A673 (cell line): ENCODE measurements around the gene EXOC4. TPM values are rescaled to one million over a fixed set of nuclear protein-coding genes. Genes with fewer than 3 reads are reported as not detected.

Experiments
- BruUV-seq: library from RNA; stranded (reverse); fragments of 400-500 nt; replicated peaks from 2 replicates; lab custom pipeline; 2021; lab: Mats Ljungman, UMichigan
- CTCF ChIA-PET: fragments of 300-600 bp; sonication (Branson Sonifier 250); formaldehyde crosslinking; loops from one replicate; lab custom pipeline; 2022; ENCODE audit warnings: antibody characterized with exemption; lab: Charles Lee
- POLR2A ChIA-PET: fragments of 300-600 bp; sonication (Branson Sonifier 250); formaldehyde crosslinking; loops from one replicate; lab custom pipeline; 2022; ENCODE audit warnings: antibody characterized with exemption; ENCODE audit not compliant: low non-redundant PET; lab: Charles Lee
- DNase-seq: peaks from one replicate; pipeline ENCODE4 v3.0.0-alpha.2; 2015; ENCODE audit warnings: low spot score
- H3K27ac ChIP-seq: fragments of 200-600 bp; sonication (generic); 2 replicates; pipeline ENCODE4 v1.5.1; 2016; ENCODE audit warnings: mixed run types, low read depth, mild to moderate bottlenecking, mixed read lengths, antibody characterized with exemption, low read length; ENCODE audit not compliant: poor library complexity, severe bottlenecking
- H3K27me3 ChIP-seq: fragments of 200-600 bp; sonication (generic); replicated peaks from 2 replicates; pipeline ENCODE4 v1.6.1; 2017; ENCODE audit warnings: mixed run types, low read depth, mild to moderate bottlenecking, mixed read lengths, antibody characterized with exemption, low read length; ENCODE audit not compliant: insufficient read depth, poor library complexity
- H3K36me3 ChIP-seq: fragments of 200-600 bp; sonication (generic); 2 replicates; pipeline ENCODE4 v1.6.1; 2016; ENCODE audit warnings: mixed run types, mild to moderate bottlenecking, mixed read lengths, antibody characterized with exemption, low read length; ENCODE audit not compliant: insufficient read depth, poor library complexity, severe bottlenecking
- H3K4me1 ChIP-seq: fragments of 200-600 bp; sonication (generic); 2 replicates; pipeline ENCODE4 v1.6.1; 2017; ENCODE audit warnings: mixed run types, mild to moderate bottlenecking, mixed read lengths, antibody characterized with exemption, low read length; ENCODE audit not compliant: insufficient read depth, poor library complexity, severe bottlenecking
- H3K4me3 ChIP-seq: fragments of 200-600 bp; sonication (generic); 2 replicates; pipeline ENCODE4 v1.5.1; 2016; ENCODE audit warnings: low read depth, mixed run types, mild to moderate bottlenecking, mixed read lengths, low read length; ENCODE audit not compliant: poor library complexity, severe bottlenecking
- H3K9me3 ChIP-seq: fragments of 200-600 bp; sonication (generic); 2 replicates; pipeline ENCODE4 v1.6.1; 2016; ENCODE audit warnings: mixed run types, low read depth, mild to moderate bottlenecking, mixed read lengths, antibody characterized with exemption, low read length; ENCODE audit not compliant: poor library complexity, severe bottlenecking
- EZH2 ChIP-seq: fragments of 200-600 bp; sonication (generic); IDR thresholded peaks from 2 replicates; pipeline ENCODE4 v1.6.1; 2017; ENCODE audit warnings: borderline replicate concordance, low read depth, mild to moderate bottlenecking, mixed read lengths, antibody characterized with exemption, low read length; ENCODE audit not compliant: poor library complexity, severe bottlenecking
- intact Hi-C: fragments of 100-400 bp; cut with micrococcal nuclease; formaldehyde crosslinking; loops from one replicate; pipeline ENCODE4 v1.10.0; 2022; ENCODE audit not compliant: unreplicated experiment
- total RNA-seq: library from RNA; stranded (reverse); gene quantifications from 2 replicates; pipeline ENCODE4 v1.2.3, GENCODE V29; 2021
- TF ChIP-seq, protein P1 (sequence below): fragments of 300-800, 200-600 bp; sonication (generic); conservative IDR thresholded peaks from 2 replicates; pipeline ENCODE4 v1.5.1; 2017; ENCODE audit warnings: low read depth, mild to moderate bottlenecking, antibody characterized with exemption, low read length, moderate library complexity, mixed read lengths

Gene EXOC4
- total RNA-seq, 1 experiment from 2014 or later, result 66.1 TPM

DNA sequence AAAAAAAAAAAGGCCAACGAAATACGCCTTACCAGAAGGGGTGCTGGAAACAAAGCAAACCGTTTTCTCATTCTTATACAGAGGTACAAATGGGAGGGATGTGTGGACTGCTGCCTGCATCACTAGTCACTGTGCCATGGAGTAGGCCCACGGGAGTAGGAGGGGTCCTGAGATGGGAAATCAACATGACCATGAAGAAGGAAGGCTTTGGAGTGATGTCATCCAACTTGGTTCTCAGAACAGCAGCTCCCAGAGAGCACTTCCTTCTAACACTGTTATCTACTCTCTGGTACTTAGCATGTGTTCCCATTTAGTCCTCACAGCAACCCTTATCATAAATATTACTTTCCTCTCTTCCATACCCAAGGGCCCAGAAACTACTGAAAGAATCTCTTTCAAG is 814.3 kb downstream of the EXOC4 start:
- H3K4me1 ChIP-seq, result no peaks in the 10 kb centered on the region
- H3K36me3 ChIP-seq, result no peaks in the 10 kb centered on the region
- POLR2A ChIA-PET, result no interaction called here
- H3K4me3 ChIP-seq, result no peak overlapping the region
- no peaks in the 10 kb centered on the region for H3K27me3 ChIP-seq
- TF ChIP-seq, protein P1, sequence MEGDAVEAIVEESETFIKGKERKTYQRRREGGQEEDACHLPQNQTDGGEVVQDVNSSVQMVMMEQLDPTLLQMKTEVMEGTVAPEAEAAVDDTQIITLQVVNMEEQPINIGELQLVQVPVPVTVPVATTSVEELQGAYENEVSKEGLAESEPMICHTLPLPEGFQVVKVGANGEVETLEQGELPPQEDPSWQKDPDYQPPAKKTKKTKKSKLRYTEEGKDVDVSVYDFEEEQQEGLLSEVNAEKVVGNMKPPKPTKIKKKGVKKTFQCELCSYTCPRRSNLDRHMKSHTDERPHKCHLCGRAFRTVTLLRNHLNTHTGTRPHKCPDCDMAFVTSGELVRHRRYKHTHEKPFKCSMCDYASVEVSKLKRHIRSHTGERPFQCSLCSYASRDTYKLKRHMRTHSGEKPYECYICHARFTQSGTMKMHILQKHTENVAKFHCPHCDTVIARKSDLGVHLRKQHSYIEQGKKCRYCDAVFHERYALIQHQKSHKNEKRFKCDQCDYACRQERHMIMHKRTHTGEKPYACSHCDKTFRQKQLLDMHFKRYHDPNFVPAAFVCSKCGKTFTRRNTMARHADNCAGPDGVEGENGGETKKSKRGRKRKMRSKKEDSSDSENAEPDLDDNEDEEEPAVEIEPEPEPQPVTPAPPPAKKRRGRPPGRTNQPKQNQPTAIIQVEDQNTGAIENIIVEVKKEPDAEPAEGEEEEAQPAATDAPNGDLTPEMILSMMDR, result no peak
- TF ChIP-seq EZH2, result no peak
- BruUV-seq, result no TSS peak
- no peak for DNase-seq
- no peaks in the 10 kb centered on the region for H3K9me3 ChIP-seq
- no peak overlapping the region for H3K27ac ChIP-seq
- intact Hi-C loops, result no loop called here
- CTCF ChIA-PET, result no interaction called here

DNA sequence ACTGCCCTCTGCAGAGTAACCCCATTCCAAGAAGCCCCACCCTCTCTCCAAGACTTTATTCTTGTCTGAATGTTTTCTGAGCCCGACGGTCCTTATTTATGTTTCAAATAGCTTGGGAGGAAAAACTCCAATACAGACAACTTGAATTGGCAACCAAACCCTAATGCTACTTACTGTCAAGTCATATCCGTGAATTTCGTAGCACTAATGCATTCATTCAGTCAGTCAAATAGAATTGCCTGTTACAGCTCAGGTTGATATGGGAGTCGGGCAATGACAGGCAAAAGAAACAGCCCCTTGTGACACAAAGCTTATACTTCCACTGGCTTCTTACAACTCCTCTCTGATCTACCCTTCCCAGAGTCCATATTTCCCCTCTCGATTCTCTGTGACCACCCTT is 815.8 kb downstream of the EXOC4 start:
- no peaks in the 10 kb centered on the region for H3K4me1 ChIP-seq
- no peak for DNase-seq
- no peaks in the 10 kb centered on the region for H3K36me3 ChIP-seq
- TF ChIP-seq EZH2, result no peak
- TF ChIP-seq, protein P1, result no peak
- H3K4me3 ChIP-seq, result no peak overlapping the region
- no peaks in the 10 kb centered on the region for H3K27me3 ChIP-seq
- no peak overlapping the region for H3K27ac ChIP-seq
- H3K9me3 ChIP-seq, result no peaks in the 10 kb centered on the region
- no TSS peak for BruUV-seq
- ChIA-PET CTCF (no interaction called here), POLR2A (no interaction called here)
- intact Hi-C loops, result no loop called here

DNA sequence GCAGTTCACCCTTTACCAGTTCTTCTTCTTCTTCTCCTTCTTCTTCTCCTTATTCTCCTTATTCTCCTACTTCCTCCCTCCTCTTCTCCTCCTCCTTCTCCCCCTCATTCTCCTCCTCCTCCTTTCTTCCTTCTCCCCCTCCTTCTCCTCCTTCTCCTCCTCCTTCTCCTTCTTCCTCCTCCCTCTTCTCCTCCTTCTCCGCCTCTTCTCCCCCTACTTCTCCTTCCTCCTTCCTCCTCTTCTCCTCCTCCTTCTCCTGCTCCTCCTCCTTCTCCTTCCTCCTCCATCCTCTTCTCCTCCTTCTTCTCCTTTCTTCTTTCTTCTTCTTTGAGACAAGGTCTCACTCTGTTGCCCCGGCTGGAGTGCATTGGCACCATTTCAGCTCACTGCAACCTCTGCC is 816.3 kb downstream of the EXOC4 start:
- ChIA-PET POLR2A (no interaction called here), CTCF (no interaction called here)

More for the DNA sequence above, 816.3 kb downstream of the EXOC4 start:
- DNase-seq, result no peak
- H3K9me3 ChIP-seq, result no peaks in the 10 kb centered on the region
- intact Hi-C loops, result no loop called here
- H3K27ac ChIP-seq, result no peak overlapping the region
- BruUV-seq, result no TSS peak
- H3K27me3 ChIP-seq, result no peaks in the 10 kb centered on the region
- TF ChIP-seq, protein P1, result no peak
- TF ChIP-seq EZH2, result no peak
- no peaks in the 10 kb centered on the region for H3K4me1 ChIP-seq
- no peak overlapping the region for H3K4me3 ChIP-seq
- H3K36me3 ChIP-seq, result no peaks in the 10 kb centered on the region
